ENCODE results near the gene PACSIN1. TPM values are rescaled to one million over a fixed set of nuclear protein-coding genes. Genes with fewer than 3 reads are reported as not detected.

Gene PACSIN1
- total RNA-seq, 2 donors from 2014 or later: 0.52 TPM; not detected in 1

- Histone ChIP-seq H3K4me3 (no peak overlapping the region), H3K36me3 (replicated peaks in 1 of 2; ENCODE audit: insufficient read depth in 1 of 2, low read depth in 2 of 2) (no peaks in the 10 kb centered on the region), H3K27ac (no peak overlapping the region), H3K9me3 (no peaks in the 10 kb centered on the region), H3K27me3 (no peaks in the 10 kb centered on the region), H3K4me1 (peaks cover 10% of the 10 kb centered on the region)
- TF ChIP-seq POLR2A (IDR thresholded peaks at IDR 0.05): no peak
- TF ChIP-seq, protein P1, sequence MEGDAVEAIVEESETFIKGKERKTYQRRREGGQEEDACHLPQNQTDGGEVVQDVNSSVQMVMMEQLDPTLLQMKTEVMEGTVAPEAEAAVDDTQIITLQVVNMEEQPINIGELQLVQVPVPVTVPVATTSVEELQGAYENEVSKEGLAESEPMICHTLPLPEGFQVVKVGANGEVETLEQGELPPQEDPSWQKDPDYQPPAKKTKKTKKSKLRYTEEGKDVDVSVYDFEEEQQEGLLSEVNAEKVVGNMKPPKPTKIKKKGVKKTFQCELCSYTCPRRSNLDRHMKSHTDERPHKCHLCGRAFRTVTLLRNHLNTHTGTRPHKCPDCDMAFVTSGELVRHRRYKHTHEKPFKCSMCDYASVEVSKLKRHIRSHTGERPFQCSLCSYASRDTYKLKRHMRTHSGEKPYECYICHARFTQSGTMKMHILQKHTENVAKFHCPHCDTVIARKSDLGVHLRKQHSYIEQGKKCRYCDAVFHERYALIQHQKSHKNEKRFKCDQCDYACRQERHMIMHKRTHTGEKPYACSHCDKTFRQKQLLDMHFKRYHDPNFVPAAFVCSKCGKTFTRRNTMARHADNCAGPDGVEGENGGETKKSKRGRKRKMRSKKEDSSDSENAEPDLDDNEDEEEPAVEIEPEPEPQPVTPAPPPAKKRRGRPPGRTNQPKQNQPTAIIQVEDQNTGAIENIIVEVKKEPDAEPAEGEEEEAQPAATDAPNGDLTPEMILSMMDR (IDR thresholded peaks at IDR 0.05): no peak
- intact Hi-C loops (cut with DNase I): no loop called here
- WGBS, 2 donors: 79 to 87% methylated on average over 5 of the region's 5 CpGs
- DNase-seq (no peak), ATAC-seq (no peak)
These were observed 59.1 kb downstream of the PACSIN1 start for GRCh38 chr6:34524971-34525370.

- 88% methylated on average over 3 to 13 of the region's 13 CpGs for WGBS, 2 donors
- Histone ChIP-seq H3K4me1 (peaks cover 10% of the 10 kb centered on the region), H3K4me3 (no peak overlapping the region), H3K27me3 (no peaks in the 10 kb centered on the region), H3K36me3 (replicated peaks in 1 of 2; ENCODE audit: insufficient read depth in 1 of 2, low read depth in 2 of 2) (no peaks in the 10 kb centered on the region), H3K27ac (no peak overlapping the region), H3K9me3 (no peaks in the 10 kb centered on the region)
- intact Hi-C loops (cut with DNase I): no loop called here
- TF ChIP-seq, protein P1 (IDR thresholded peaks at IDR 0.05): no peak
- TF ChIP-seq POLR2A (IDR thresholded peaks at IDR 0.05): no peak
- no peak for ATAC-seq
- no peak for DNase-seq
These were observed 59.7 kb downstream of the PACSIN1 start for GRCh38 chr6:34525431-34526175.

- H3K36me3 ChIP-seq (replicated peaks in 1 of 2; ENCODE audit: insufficient read depth in 1 of 2, low read depth in 2 of 2): no peaks in the 10 kb centered on the region
- peaks cover 10% of the 10 kb centered on the region for H3K4me1 ChIP-seq
- no peak overlapping the region for H3K4me3 ChIP-seq
- ATAC-seq (no peak), DNase-seq (no peak)
- intact Hi-C loops (cut with DNase I): no loop called here
- peak overlapping the region in 2 of 4 donors; percentile 36 to 46 for H3K27ac ChIP-seq
- no peaks in the 10 kb centered on the region for H3K9me3 ChIP-seq
- H3K27me3 ChIP-seq: no peaks in the 10 kb centered on the region
- WGBS, 2 donors: 58 to 62% methylated on average over 18 to 23 of the region's 23 CpGs
- TF ChIP-seq POLR2A (IDR thresholded peaks at IDR 0.05): no peak
- TF ChIP-seq, protein P1 (IDR thresholded peaks at IDR 0.05): no peak
These were observed 60.5 kb downstream of the PACSIN1 start for GRCh38 chr6:34526241-34526972.

DNA sequence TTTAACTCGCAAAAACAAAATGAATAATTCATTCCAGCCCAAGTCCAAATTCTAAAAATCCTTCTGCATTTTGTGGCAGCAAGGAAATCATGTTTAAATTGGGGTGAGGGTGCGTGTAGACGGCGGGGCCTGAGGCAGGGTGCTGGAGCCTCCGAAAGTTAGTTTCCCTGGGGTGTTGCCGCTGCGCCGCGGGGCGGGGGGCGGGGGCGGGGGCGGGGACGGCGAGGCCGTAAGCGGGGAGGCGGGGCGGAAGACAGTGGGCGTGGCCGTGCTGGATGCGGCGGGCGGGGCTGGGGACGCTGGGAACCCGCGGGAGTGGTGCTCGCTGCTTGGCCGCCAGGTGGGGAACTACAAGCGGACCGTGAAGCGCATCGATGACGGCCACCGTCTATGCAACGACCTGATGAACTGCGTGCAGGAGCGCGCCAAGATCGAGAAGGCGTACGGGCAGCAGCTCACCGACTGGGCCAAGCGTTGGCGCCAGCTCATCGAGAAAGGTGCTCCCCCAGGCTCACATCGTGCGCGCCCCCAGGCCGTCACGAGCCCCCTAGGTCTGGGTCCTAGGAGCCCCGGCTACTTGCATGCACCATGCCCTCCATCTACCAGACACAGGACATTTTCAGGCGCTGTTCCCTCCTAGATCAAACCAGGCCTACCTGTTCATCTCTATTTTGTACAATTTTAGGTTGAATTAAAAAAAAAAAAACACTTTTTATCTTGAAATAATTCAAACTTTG, 61.3 kb downstream of the PACSIN1 start:
- Histone ChIP-seq H3K27me3 (no peaks in the 10 kb centered on the region), H3K36me3 (replicated peaks in 1 of 2; ENCODE audit: insufficient read depth in 1 of 2, low read depth in 2 of 2) (no peaks in the 10 kb centered on the region), H3K27ac (peak overlapping the region in 2 of 4 donors; percentile 36 to 46), H3K4me3 (no peak overlapping the region), H3K9me3 (no peaks in the 10 kb centered on the region), H3K4me1 (peaks cover 10% of the 10 kb centered on the region)
- intact Hi-C loops (cut with DNase I): no loop called here
- peak; percentile 97 for ATAC-seq
- 4 to 16% methylated on average over 14 to 52 of the region's 53 CpGs for WGBS, 2 donors
- TF ChIP-seq POLR2A (IDR thresholded peaks at IDR 0.05): no peak
- TF ChIP-seq, protein P1 (IDR thresholded peaks at IDR 0.05): peak; percentile 76 to 92 (median 84)
- DNase-seq: peak; percentile 95 to 98 (median 96)
